ENCODE measurements around the gene INPP4A.

Gene INPP4A

DNA sequence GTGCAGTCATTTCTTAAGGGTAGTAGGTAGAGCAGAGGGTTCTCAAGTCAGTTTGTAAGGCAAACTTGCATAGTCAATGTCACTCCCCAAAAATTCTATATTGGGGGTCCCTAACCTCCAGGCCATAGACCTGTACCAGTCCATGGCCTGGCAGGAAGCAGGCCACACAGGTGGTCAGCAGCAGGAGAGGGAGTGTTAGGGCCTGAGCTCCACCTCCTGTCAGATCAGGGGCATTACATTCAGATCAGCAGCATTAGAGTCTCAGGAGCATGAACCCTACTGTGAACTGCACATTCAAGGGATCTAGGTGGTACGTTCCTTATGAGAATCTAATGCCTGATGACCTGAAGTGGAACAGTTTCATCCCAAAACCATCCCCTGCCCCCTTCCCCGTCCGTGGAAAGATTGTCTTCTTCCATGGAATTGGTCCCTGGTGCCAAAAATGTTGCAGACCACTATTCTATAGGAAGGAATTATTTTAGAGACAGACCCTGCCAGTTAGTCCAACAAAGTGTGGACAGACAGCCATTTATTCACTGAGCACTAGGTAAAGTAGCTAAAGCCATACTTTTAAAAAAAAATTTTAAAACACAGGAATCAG lies 157.0 kb downstream of the INPP4A start:
- no peak for DNase-seq

GRCh38 chr2:98604547-98604946 lies 159.9 kb downstream of the INPP4A start:
- DNase-seq, result no peak

GRCh38 chr2:98605076-98605475 lies 160.4 kb downstream of the INPP4A start:
- DNase-seq, result no peak

DNA sequence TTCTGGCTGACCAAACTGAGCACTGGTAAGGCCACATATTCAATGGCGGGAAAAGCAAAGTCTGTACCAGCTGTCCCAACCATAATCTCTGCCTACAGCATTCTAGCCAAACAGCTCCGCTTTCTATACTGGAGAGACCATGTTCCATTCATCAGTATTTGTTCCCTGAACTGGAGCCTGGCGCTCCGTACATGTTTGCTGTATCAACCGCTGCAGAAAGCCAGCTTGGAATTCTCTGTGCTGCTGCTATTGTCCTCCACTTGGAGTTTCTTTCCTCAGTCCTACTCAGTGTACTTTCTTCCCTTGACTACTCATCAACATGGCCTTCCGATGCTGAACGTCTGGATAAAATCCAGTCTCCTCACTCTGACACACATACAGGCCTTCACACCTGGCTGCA lies 161.8 kb downstream of the INPP4A start:
- DNase-seq, result no peak

DNA sequence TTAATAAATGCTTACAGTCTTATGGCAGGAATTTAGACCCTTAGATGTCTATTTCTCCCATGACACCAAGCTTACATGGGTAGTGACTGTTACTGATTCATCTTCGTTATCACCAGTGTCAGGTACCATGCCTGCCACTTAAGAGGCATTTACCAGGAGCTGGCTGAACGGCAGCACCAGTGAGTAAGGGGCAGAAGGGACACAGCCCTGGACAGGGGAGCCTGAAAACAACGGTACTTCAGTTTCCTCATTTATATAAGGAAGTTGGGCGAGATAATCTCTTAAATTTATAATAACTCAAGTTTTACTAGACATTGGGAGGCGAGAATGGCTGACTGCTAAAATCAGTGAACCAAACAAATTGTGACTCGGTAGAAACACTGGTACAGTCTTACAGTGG lies 162.4 kb downstream of the INPP4A start:
- no peak for DNase-seq

DNA sequence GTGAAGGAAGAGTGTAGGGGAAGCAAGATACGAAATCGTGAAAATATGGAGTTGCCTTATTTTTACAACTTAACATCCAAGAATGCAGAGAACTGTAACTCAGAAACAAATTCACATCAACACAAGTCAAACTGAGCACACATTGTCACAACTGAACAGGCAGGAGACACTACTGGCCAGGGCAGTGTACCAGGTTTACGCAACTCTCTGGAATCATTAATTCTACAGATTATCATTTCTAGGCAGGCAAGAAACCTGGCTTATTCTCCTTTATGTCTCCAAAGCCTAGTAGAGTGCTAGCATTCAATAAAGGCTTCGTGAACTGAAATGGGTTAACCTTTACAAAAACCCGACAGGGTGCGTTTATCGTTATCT lies 163.1 kb downstream of the INPP4A start:
- DNase-seq, result no peak

GRCh38 chr2:98608116-98608961 lies 163.7 kb downstream of the INPP4A start, which contains the start of the genes COA5 and UNC50:
COA5 (minus strand) TSS chr2:98608512; CDS start chr2:98608405, 107 bp downstream.
UNC50 (plus strand) TSS chr2:98608589; CDS start chr2:98609760, 1,171 bp downstream.
- peak; percentile 79 to 81 for DNase-seq

GRCh38 chr2:98608962-98609604 lies 164.4 kb downstream of the INPP4A start:
- no peak for DNase-seq

- no peak for DNase-seq
Measured at GRCh38 chr2:98614024-98614739, 169.5 kb downstream of the INPP4A start.

DNA sequence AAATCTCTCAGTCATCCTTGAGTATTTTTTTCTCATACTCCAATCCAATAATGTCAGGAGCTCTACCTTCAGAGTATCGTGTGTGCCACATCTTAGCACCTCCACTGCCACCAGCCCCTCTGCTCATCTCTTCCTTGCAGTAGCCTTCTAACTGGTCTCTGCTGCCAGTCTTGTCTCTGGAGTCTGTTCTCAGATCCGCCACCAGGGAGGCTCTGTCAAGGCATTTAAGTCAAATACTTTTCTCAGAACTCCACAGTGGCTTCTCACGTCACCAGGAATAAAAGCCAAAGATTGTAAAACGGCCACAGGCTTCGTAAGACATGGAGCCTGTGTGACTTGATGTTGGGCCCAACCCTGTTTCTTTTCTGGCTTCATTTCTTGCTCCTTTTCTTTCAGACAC lies 170.8 kb downstream of the INPP4A start:
- DNase-seq, result no peak

- DNase-seq, result no peak
Measured at GRCh38 chr2:98617149-98617548, 172.5 kb downstream of the INPP4A start.

GRCh38 chr2:98623657-98624056 lies 179.0 kb downstream of the INPP4A start:
- DNase-seq, result no peak

DNA sequence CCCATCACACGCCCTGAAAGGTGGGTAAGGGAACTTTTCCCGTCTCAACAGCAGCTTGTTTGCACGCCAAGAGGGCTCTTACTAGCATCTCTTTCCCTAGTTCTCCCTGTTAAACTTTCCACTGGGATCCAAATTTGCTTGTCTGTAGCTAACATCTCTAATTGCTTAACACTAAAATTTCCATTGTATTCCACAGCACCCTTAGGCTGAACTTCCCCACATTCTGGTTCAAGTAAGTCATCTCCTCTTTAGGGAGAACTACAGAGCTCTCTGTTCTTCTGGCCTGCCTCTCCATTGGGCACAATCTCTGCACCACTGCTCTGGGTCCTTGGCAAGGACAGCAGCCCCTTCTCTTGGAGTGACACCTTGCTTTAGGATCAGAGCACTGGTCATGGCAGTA lies 187.7 kb downstream of the INPP4A start:
- no peak for DNase-seq

DNA sequence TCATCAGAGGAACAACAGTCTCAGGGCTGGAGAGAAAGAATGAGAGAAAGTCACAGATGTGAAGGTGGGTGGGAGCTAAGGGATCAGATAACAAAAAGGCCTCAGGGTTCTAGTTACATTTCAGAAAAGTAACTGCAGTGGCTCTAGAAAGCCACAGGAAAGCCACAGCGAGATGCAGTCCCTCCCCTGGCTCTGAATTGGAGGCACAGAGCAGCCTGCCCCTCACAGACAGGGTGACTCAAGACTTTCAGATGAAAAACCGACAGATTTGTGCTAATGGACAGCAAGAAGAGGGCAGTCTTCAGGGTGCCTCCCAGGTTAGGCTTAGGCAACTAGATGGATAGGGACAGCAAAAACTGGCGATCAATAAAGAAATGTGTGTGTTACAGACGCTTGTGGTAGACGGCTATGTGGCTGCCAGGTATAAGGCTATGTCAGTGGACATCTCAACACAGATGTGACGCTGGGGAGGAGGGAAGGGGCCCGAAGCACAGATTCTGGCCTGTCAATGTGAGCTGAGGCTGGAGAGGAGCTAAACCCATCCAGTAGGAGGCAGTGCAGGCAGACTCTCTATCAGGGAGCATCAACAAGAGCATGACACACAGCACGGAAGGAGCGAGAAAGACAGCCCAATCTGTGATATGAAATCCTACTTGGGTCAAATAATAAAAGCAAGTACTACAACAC lies 189.9 kb downstream of the INPP4A start:
- DNase-seq, result no peak

- DNase-seq, result no peak
Measured at GRCh38 chr2:98637401-98638147, 192.9 kb downstream of the INPP4A start.

DNA sequence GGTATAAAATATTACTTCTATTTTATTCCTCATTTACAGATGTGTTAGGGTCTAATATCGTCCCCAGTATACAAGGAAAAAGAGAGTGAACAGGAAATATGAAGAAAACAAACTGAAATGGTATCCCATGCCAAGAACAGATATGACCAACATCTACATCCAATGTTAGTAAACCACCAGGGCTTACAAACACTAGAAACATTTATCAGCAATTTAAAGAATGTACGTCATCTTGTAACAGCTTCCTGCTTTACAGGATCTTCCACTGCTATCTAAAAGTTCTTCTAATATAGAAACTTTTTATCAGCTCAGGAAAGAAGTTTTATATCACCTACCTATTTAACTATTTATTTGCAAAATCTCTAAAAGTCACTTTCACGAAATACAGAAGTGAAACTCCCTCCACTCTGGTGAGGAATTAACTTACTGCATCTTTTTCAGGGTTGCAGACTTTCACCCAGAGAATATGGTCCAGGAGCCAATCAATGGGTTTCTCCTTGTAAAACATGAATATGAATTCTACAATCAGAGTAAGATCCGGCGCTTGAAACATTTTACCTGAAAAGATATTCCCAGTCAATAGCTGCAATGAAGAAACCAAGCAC lies 198.9 kb downstream of the INPP4A start:
- DNase-seq, result no peak
